GM10266 (cell line): ENCODE results near the gene WSCD2.

Experiments
- DNase-seq: peaks from one replicate; pipeline ENCODE4 v3.0.0; 2012; ENCODE audit errors: extremely low spot score
- TF ChIP-seq, protein P1 (sequence below): IDR thresholded peaks from 2 replicates; pipeline ENCODE4 v1.5.1; 2012; ENCODE audit warnings: mild to moderate bottlenecking, low read depth; ENCODE audit not compliant: control insufficient read depth, insufficient read depth; ENCODE audit errors: missing control alignments

The WSCD2 gene

GRCh38 chr12:108282676-108283075 is 153.6 kb downstream of the WSCD2 start:
- no peak for DNase-seq
- TF ChIP-seq, protein P1, sequence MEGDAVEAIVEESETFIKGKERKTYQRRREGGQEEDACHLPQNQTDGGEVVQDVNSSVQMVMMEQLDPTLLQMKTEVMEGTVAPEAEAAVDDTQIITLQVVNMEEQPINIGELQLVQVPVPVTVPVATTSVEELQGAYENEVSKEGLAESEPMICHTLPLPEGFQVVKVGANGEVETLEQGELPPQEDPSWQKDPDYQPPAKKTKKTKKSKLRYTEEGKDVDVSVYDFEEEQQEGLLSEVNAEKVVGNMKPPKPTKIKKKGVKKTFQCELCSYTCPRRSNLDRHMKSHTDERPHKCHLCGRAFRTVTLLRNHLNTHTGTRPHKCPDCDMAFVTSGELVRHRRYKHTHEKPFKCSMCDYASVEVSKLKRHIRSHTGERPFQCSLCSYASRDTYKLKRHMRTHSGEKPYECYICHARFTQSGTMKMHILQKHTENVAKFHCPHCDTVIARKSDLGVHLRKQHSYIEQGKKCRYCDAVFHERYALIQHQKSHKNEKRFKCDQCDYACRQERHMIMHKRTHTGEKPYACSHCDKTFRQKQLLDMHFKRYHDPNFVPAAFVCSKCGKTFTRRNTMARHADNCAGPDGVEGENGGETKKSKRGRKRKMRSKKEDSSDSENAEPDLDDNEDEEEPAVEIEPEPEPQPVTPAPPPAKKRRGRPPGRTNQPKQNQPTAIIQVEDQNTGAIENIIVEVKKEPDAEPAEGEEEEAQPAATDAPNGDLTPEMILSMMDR = no peak

DNA sequence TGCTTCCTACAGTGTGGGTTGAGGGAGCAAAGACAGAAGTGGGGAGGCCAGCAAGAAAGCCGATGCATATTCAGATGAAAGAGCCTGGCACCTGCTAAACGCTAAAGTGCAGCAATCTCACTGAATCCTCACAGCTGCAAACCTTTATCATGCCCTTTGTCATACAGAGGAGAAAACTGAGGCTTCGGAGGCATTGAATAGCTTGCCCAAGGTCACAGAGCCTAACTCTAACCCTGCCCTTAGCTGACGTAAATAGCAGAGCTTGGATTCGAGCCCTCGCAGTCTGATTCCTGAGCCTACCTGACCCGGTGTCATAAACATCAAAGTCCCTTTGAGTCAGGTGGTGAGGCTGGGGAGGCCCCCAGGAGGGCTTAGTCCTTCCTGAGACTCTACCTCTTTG is 155.1 kb downstream of the WSCD2 start:
- TF ChIP-seq, protein P1 = no peak
- no peak for DNase-seq

DNA sequence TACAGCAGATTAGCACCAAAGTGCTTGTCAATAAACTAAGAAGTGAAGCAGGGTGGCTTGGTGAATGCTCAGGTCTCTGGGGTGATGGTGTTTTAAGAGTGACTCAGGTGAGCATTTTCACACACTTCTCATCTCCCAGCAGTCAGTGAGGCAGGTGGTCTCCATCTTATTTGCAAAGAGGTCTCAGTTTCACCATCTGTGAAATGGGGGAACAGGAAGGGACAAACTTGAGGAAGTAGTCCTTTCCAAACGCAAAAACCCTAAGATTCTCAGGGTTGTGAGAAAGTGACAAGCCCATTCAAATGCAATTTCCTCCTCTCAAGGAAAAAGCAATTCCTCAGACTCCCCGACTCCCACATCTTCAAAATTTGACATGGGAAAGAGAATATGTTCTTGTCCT is 155.9 kb downstream of the WSCD2 start:
- no peak for DNase-seq
- TF ChIP-seq, protein P1 = no peak

- DNase-seq = no peak
- TF ChIP-seq, protein P1 = no peak
These were observed 158.1 kb downstream of the WSCD2 start for GRCh38 chr12:108287227-108287626.

DNA sequence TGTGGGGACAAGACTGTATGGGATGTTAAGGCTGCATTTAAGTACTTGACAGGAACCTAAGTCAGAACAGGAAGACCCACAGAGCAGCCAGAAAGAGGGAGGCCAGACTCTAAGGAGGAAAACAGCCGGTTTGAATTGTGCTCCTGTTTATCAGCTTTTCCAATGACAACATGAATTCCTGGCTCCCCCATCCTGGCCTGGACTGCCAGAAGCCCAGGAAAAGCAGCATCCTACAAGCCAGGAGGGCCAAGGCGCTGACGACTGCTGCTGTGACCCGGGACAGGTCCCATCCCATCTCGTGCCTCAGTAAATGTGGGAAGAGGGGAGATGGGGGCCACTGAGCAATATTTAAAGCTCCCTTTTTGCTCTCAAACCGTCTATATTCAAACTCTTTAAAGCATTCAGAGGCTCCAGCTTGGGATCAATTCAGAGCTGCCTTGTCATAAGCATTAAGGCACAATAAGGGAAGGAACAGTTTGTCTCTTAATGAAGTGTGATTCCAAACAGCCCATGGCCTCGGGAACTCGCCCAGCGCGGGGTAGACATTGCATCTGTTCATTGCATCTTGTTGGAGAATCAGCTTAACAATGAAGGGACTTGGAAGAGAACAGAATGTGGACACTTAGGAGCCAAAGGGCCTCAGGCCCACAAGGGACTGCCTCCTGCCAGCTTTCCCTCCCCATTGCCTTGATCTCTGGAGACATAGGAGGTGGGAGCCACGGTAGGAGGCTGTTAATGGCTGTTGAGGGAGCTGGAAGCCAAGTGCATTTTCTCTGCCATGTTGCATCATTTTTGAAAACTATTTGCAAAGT is 160.5 kb downstream of the WSCD2 start:
- no peak for DNase-seq
- TF ChIP-seq, protein P1 = no peak

- TF ChIP-seq, protein P1 = no peak
- DNase-seq = no peak
These were observed 166.6 kb downstream of the WSCD2 start for GRCh38 chr12:108295641-108296040.

GRCh38 chr12:108296945-108297344 is 167.9 kb downstream of the WSCD2 start:
- TF ChIP-seq, protein P1 = no peak
- DNase-seq = no peak
